Measurements from ENCODE around the gene ATP2B3. TPM values are rescaled to one million over a fixed set of nuclear protein-coding genes. Genes with fewer than 3 reads are reported as not detected.

ATP2B3 gene
- 0.01 TPM for polyA plus RNA-seq (2013, experiment 1 of 2)
- polyA plus RNA-seq (2013, experiment 2 of 2): not detected

GRCh38 chrX:153517423-153517822 lies at the start of gene ATP2B3:
Gene ATP2B3, plus strand, starts transcription at chrX:153517642. Its CDS starts 18,606 bp downstream, at chrX:153536248.
- Histone ChIP-seq H2AK5ac (ENCODE audit: low read length) (no peak within 1 kb of the TSS), H3K27me3 (ENCODE audit: insufficient read depth, low read length, poor library complexity) (peaks cover 8% of the 10 kb centered on the region), H3K27ac (ENCODE audit: low read depth, low read length) (no peak within 1 kb of the TSS), H3K36me3 (ENCODE audit: control insufficient read depth, insufficient read depth, low read length) (no peaks in the 10 kb centered on the region), H4K5ac (ENCODE audit: low read length) (no peak within 1 kb of the TSS), H3K4me3 (ENCODE audit: low read length) (no peak within 1 kb of the TSS), H3K4me1 (ENCODE audit: control insufficient read depth, low read depth, low read length) (no peaks in the 10 kb centered on the region), H3K18ac (ENCODE audit: low read length) (no peak within 1 kb of the TSS), H4K8ac (ENCODE audit: low read depth, low read length) (no peak within 1 kb of the TSS), H3K56ac (ENCODE audit: low read length) (no peak within 1 kb of the TSS), H3K23ac (ENCODE audit: low read length) (no peak within 1 kb of the TSS), H3K4me2 (ENCODE audit: low read length) (no peak within 1 kb of the TSS), H2BK15ac (replicated peaks; ENCODE audit: low read depth) (no peak within 1 kb of the TSS), H2BK120ac (ENCODE audit: low read depth, low read length) (no peak within 1 kb of the TSS), H3K79me2 (ENCODE audit: control insufficient read depth, insufficient read depth, low read length) (no peaks in the 10 kb centered on the region), H3K9ac (ENCODE audit: low read length) (no peak within 1 kb of the TSS), H3K79me1 (ENCODE audit: low read length) (no peaks in the 10 kb centered on the region), H3K4ac (ENCODE audit: low read depth, low read length) (no peak within 1 kb of the TSS), H2BK5ac (ENCODE audit: low read length) (no peak within 1 kb of the TSS)
- WGBS (ENCODE audit: extremely low coverage, insufficient coverage, low lambda C conversion rate): no CpG with 5 or more reads among the region's 50 CpGs
- no peak for DNase-seq

DNA sequence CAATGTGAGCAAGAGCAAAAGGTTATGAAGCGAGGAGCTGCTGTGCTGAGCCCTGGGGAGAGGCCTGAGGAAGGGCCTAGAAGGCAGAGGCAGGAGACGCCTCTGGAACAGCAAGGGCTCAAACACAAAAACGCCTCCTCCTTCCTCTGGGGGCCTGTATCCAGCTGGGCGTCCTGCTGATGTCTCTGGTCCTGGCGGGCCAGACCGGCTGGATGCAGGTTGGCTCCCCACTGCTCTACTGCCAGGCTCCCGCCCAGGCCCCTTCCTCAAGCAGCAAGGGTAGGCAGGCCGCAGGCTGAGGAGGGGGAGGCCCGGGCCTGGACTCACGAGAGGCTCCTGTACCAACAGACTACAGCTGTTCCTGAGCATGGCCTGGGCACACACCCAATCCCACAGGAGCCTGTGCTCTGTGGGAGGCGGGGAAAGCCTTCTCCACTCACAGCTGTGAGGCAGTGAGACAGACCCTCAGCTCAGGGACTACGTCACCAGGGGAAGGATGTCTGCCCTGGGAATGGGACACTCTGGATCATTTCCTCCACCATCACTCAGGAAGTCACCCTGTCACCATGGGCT lies 49.3 kb upstream of the ATP2B3 start:
- Histone ChIP-seq H2BK120ac (ENCODE audit: low read depth, low read length) (no peak overlapping the region), H3K23ac (ENCODE audit: low read length) (no peak overlapping the region), H2BK5ac (ENCODE audit: low read length) (no peak overlapping the region), H3K4ac (ENCODE audit: low read depth, low read length) (no peak overlapping the region), H3K36me3 (ENCODE audit: control insufficient read depth, insufficient read depth, low read length) (no peaks in the 10 kb centered on the region), H3K4me2 (ENCODE audit: low read length) (no peak overlapping the region), H3K4me1 (ENCODE audit: control insufficient read depth, low read depth, low read length) (no peaks in the 10 kb centered on the region), H3K27me3 (ENCODE audit: insufficient read depth, low read length, poor library complexity) (no peaks in the 10 kb centered on the region), H2BK15ac (replicated peaks; ENCODE audit: low read depth) (no peak overlapping the region), H3K4me3 (ENCODE audit: low read length) (no peak overlapping the region), H2AK5ac (ENCODE audit: low read length) (no peak overlapping the region), H3K27ac (ENCODE audit: low read depth, low read length) (no peak overlapping the region), H3K79me1 (ENCODE audit: low read length) (no peaks in the 10 kb centered on the region), H4K5ac (ENCODE audit: low read length) (no peak overlapping the region), H4K8ac (ENCODE audit: low read depth, low read length) (no peak overlapping the region), H3K18ac (ENCODE audit: low read length) (no peak overlapping the region), H3K9ac (ENCODE audit: low read length) (no peak overlapping the region), H3K56ac (ENCODE audit: low read length) (no peak overlapping the region), H3K79me2 (ENCODE audit: control insufficient read depth, insufficient read depth, low read length) (no peaks in the 10 kb centered on the region)
- no CpG with 5 or more reads among the region's 12 CpGs for WGBS (ENCODE audit: extremely low coverage, insufficient coverage, low lambda C conversion rate)
- no peak for DNase-seq

DNA sequence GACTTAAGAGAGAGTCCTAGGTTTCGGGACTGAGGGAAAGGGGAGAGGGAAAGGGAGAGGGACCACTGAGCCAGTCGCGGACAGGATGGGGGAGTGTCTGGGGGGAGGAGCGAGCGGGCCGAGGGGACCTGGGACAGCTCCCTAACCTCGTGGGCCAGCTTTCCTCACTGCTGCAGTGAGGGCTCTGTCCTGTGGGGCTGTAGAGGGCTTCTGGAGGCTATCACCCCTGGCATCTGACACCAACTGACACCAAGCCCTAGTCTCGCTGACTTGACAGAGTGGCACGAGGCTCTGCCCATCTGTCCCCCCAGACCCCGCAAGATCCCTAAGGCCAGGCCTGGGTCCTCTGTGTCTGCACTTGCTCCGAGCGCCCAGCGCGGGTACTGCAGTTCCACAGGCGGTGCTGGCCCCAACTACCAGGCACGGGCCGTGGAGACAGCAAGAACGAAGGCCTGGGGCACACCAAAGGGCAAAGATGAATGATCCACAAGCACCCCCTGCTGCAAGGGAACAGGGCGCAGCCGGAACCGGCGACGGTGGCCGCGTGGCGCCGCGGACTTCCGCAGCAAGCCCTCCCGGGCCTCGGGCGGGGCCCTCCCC lies 47.5 kb upstream of the ATP2B3 start:
- Histone ChIP-seq H3K36me3 (ENCODE audit: control insufficient read depth, insufficient read depth, low read length) (no peaks in the 10 kb centered on the region), H3K4me3 (ENCODE audit: low read length) (peak overlapping the region; percentile 67), H3K56ac (ENCODE audit: low read length) (peak overlapping the region; percentile 76), H3K4ac (ENCODE audit: low read depth, low read length) (no peak overlapping the region), H3K79me1 (ENCODE audit: low read length) (no peaks in the 10 kb centered on the region), H3K27me3 (ENCODE audit: insufficient read depth, low read length, poor library complexity) (no peaks in the 10 kb centered on the region), H3K79me2 (ENCODE audit: control insufficient read depth, insufficient read depth, low read length) (no peaks in the 10 kb centered on the region), H3K23ac (ENCODE audit: low read length) (no peak overlapping the region), H4K8ac (ENCODE audit: low read depth, low read length) (no peak overlapping the region), H3K27ac (ENCODE audit: low read depth, low read length) (no peak overlapping the region), H3K4me1 (ENCODE audit: control insufficient read depth, low read depth, low read length) (no peaks in the 10 kb centered on the region), H3K9ac (ENCODE audit: low read length) (peak overlapping the region; percentile 74), H3K18ac (ENCODE audit: low read length) (no peak overlapping the region), H2BK120ac (ENCODE audit: low read depth, low read length) (no peak overlapping the region), H4K5ac (ENCODE audit: low read length) (no peak overlapping the region), H3K4me2 (ENCODE audit: low read length) (peak overlapping the region; percentile 75), H2AK5ac (ENCODE audit: low read length) (no peak overlapping the region), H2BK5ac (ENCODE audit: low read length) (no peak overlapping the region), H2BK15ac (replicated peaks; ENCODE audit: low read depth) (no peak overlapping the region)
- DNase-seq: peak; percentile 65
- WGBS (ENCODE audit: extremely low coverage, insufficient coverage, low lambda C conversion rate): no CpG with 5 or more reads among the region's 32 CpGs

- H4K8ac ChIP-seq (ENCODE audit: low read depth, low read length): no peak within 1 kb of the TSS
- H3K79me1 ChIP-seq (ENCODE audit: low read length): no peaks in the 10 kb centered on the region
- no peak within 1 kb of the TSS for H3K23ac ChIP-seq (ENCODE audit: low read length)
- H2BK5ac ChIP-seq (ENCODE audit: low read length): no peak within 1 kb of the TSS
- no peak within 1 kb of the TSS for H2BK15ac ChIP-seq (replicated peaks; ENCODE audit: low read depth)
- no peaks in the 10 kb centered on the region for H3K36me3 ChIP-seq (ENCODE audit: control insufficient read depth, insufficient read depth, low read length)
- H2BK120ac ChIP-seq (ENCODE audit: low read depth, low read length): no peak within 1 kb of the TSS
- no peak within 1 kb of the TSS for H3K4ac ChIP-seq (ENCODE audit: low read depth, low read length)
- H3K79me2 ChIP-seq (ENCODE audit: control insufficient read depth, insufficient read depth, low read length): no peaks in the 10 kb centered on the region
- peak within 1 kb of the TSS; percentile 74 for H3K9ac ChIP-seq (ENCODE audit: low read length)
- H3K27ac ChIP-seq (ENCODE audit: low read depth, low read length): no peak within 1 kb of the TSS
- H2AK5ac ChIP-seq (ENCODE audit: low read length): no peak within 1 kb of the TSS
- no CpG with 5 or more reads among the region's 70 CpGs for WGBS (ENCODE audit: extremely low coverage, insufficient coverage, low lambda C conversion rate)
- DNase-seq: peak; percentile 93
- no peak within 1 kb of the TSS for H4K5ac ChIP-seq (ENCODE audit: low read length)
- no peaks in the 10 kb centered on the region for H3K4me1 ChIP-seq (ENCODE audit: control insufficient read depth, low read depth, low read length)
- H3K27me3 ChIP-seq (ENCODE audit: insufficient read depth, low read length, poor library complexity): no peaks in the 10 kb centered on the region
- H3K56ac ChIP-seq (ENCODE audit: low read length): peak within 1 kb of the TSS; percentile 76
- H3K4me3 ChIP-seq (ENCODE audit: low read length): peak within 1 kb of the TSS; percentile 67
- H3K4me2 ChIP-seq (ENCODE audit: low read length): peak within 1 kb of the TSS; percentile 75
- no peak within 1 kb of the TSS for H3K18ac ChIP-seq (ENCODE audit: low read length)
These were observed 46.8 kb upstream of the ATP2B3 start, which contains the start of gene HAUS7 for GRCh38 chrX:153470411-153471363. Gene HAUS7, minus strand, starts transcription at chrX:153470576. Its CDS starts 19 bp downstream, at chrX:153470557.

DNA sequence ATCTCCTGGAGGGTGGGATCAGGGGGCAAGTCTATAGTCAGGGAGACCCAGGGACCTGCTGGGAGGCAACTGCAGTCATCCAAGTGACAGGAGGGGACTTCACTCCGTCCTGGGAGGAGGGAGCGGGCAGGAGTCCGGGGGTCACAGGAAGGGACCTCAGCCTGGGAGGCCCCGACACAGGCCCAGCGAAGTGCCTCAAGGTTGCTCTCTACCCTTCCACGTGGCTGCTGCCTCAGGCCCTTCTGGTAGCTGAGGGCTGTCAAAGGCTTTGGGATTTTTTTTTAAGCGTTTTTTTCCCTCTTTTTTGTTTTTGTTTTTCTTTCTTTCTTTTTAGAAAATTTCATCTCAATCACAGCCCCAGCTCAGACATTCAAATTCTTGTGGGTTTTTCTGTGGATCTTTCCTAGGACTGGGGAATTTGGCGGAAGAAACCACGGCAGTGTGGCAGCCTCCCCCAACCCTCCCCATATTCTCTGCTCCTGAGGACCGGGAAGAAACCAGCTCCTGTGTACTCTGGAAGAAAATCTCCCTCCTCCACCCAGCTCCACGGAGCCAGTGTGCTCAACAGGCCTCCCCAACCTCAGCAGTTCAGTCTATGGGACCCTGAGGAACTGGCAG lies 45.7 kb upstream of the ATP2B3 start:
- peaks cover 2% of the 10 kb centered on the region for H3K4me1 ChIP-seq (ENCODE audit: control insufficient read depth, low read depth, low read length)
- no peak overlapping the region for H3K4ac ChIP-seq (ENCODE audit: low read depth, low read length)
- H3K27ac ChIP-seq (ENCODE audit: low read depth, low read length): no peak overlapping the region
- H4K5ac ChIP-seq (ENCODE audit: low read length): no peak overlapping the region
- no peak overlapping the region for H2BK5ac ChIP-seq (ENCODE audit: low read length)
- DNase-seq: no peak
- no peaks in the 10 kb centered on the region for H3K79me1 ChIP-seq (ENCODE audit: low read length)
- H2BK15ac ChIP-seq (replicated peaks; ENCODE audit: low read depth): no peak overlapping the region
- no peak overlapping the region for H3K23ac ChIP-seq (ENCODE audit: low read length)
- H3K79me2 ChIP-seq (ENCODE audit: control insufficient read depth, insufficient read depth, low read length): no peaks in the 10 kb centered on the region
- no peaks in the 10 kb centered on the region for H3K27me3 ChIP-seq (ENCODE audit: insufficient read depth, low read length, poor library complexity)
- no peak overlapping the region for H2BK120ac ChIP-seq (ENCODE audit: low read depth, low read length)
- H3K4me2 ChIP-seq (ENCODE audit: low read length): no peak overlapping the region
- H2AK5ac ChIP-seq (ENCODE audit: low read length): no peak overlapping the region
- no peak overlapping the region for H3K56ac ChIP-seq (ENCODE audit: low read length)
- WGBS (ENCODE audit: extremely low coverage, insufficient coverage, low lambda C conversion rate): no CpG with 5 or more reads among the region's 11 CpGs
- no peak overlapping the region for H3K18ac ChIP-seq (ENCODE audit: low read length)
- H3K9ac ChIP-seq (ENCODE audit: low read length): no peak overlapping the region
- no peak overlapping the region for H3K4me3 ChIP-seq (ENCODE audit: low read length)
- no peaks in the 10 kb centered on the region for H3K36me3 ChIP-seq (ENCODE audit: control insufficient read depth, insufficient read depth, low read length)
- no peak overlapping the region for H4K8ac ChIP-seq (ENCODE audit: low read depth, low read length)
